ENCODE measurements around the gene PHOSPHO2.

GRCh38 chr2:169732583-169733358 lies 38.5 kb downstream of the PHOSPHO2 start:
- TF ChIP-seq, protein P1, sequence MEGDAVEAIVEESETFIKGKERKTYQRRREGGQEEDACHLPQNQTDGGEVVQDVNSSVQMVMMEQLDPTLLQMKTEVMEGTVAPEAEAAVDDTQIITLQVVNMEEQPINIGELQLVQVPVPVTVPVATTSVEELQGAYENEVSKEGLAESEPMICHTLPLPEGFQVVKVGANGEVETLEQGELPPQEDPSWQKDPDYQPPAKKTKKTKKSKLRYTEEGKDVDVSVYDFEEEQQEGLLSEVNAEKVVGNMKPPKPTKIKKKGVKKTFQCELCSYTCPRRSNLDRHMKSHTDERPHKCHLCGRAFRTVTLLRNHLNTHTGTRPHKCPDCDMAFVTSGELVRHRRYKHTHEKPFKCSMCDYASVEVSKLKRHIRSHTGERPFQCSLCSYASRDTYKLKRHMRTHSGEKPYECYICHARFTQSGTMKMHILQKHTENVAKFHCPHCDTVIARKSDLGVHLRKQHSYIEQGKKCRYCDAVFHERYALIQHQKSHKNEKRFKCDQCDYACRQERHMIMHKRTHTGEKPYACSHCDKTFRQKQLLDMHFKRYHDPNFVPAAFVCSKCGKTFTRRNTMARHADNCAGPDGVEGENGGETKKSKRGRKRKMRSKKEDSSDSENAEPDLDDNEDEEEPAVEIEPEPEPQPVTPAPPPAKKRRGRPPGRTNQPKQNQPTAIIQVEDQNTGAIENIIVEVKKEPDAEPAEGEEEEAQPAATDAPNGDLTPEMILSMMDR (IDR thresholded peaks at IDR 0.05; ENCODE audit: low read depth, low read length), result no peak
- no peak for TF ChIP-seq EZH2phosphoT487 (IDR thresholded peaks at IDR 0.05; ENCODE audit: low read depth)

Measured in OCI-LY3 (cell line).